AG04449 (cell line): ENCODE results near the gene NIPSNAP3A.
A peak's percentile ranks its signal among the peaks of the same experiment; 100 is the strongest.

Experiments used
- CTCF ChIA-PET: fragments of 350-600 bp; formaldehyde crosslinking; extraction: SDS; loops from one replicate; lab custom pipeline; 2021; ENCODE audit warnings: antibody characterized with exemption; lab: Yijun Ruan, JAX
- POLR2A ChIA-PET: fragments of 400-600, 350-600 bp; formaldehyde crosslinking; extraction: SDS; loops from one replicate; lab custom pipeline; 2020; ENCODE audit warnings: antibody characterized with exemption, inconsistent platforms; lab: Yijun Ruan, JAX
- DNase-seq: peaks from one replicate; pipeline ENCODE4 v3.0.0-alpha.2; 2010; ENCODE audit warnings: low read depth, low spot score
- H3K4me3 ChIP-seq: 2 replicates; pipeline ENCODE4 v1.5.1; 2011; ENCODE audit warnings: low read depth, mild to moderate bottlenecking, control low read depth, low read length
- TF ChIP-seq, protein P1 (sequence below): IDR thresholded peaks from one replicate; pipeline ENCODE4 v1.5.1; 2011; ENCODE audit warnings: mild to moderate bottlenecking, moderate library complexity, low read length, control low read depth, inconsistent platforms; ENCODE audit not compliant: insufficient read depth; ENCODE audit errors: missing control alignments

Gene NIPSNAP3A

DNA sequence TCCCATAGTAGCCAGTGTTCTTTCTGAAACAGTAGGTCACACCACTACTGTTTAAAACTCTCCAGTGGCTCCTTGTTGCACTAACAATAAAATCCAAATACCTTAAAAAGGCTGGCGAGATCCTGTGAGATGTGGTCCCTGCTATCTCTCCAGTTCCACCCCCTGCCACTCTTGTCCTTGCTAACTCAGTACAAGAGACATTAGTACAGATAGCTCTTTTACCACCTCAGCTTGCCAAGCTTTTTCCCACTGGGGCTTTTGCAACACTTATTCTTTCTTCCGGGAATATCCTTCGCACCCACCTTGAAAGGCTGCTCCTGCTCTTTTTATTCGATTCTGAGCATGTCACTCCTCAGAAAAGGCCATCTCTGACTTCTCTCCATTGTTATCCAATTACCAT lies 31.3 kb downstream of the NIPSNAP3A start:
- TF ChIP-seq, protein P1, sequence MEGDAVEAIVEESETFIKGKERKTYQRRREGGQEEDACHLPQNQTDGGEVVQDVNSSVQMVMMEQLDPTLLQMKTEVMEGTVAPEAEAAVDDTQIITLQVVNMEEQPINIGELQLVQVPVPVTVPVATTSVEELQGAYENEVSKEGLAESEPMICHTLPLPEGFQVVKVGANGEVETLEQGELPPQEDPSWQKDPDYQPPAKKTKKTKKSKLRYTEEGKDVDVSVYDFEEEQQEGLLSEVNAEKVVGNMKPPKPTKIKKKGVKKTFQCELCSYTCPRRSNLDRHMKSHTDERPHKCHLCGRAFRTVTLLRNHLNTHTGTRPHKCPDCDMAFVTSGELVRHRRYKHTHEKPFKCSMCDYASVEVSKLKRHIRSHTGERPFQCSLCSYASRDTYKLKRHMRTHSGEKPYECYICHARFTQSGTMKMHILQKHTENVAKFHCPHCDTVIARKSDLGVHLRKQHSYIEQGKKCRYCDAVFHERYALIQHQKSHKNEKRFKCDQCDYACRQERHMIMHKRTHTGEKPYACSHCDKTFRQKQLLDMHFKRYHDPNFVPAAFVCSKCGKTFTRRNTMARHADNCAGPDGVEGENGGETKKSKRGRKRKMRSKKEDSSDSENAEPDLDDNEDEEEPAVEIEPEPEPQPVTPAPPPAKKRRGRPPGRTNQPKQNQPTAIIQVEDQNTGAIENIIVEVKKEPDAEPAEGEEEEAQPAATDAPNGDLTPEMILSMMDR: no peak
- DNase-seq: no peak
- ChIA-PET CTCF (interaction anchor here (0.9 to 2.4 kb wide), 5 partner anchors 10 to 639 kb away, joined by 3 to 7 read pairs (median 5); no protein-coding TSS in a partner anchor), POLR2A (no interaction called here)
- H3K4me3 ChIP-seq: no peak overlapping the region

DNA sequence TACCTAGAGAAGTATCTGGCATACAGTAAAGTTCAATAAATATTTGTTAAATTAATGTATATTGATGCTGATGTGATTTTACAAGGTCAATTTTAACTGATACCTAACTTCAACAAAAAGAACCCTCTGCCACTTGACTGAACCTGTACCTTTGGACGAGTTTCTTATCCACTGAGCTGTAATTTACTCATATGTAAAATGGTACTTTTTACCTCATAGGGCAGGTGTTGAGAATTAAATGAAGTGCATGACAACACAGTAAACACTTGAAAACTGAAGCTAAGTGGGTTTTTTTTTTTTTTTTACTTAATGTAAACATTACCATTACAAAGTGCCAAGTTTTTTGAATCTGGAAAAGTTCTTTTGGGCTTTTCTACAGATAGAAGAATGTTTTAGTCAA lies 31.9 kb downstream of the NIPSNAP3A start:
- no peak for DNase-seq
- TF ChIP-seq, protein P1: no peak
- CTCF ChIA-PET: interaction anchor here (0.9 to 2.4 kb wide), 5 partner anchors 10 to 638 kb away, joined by 3 to 7 read pairs (median 6); no protein-coding TSS in a partner anchor
- POLR2A ChIA-PET: no interaction called here
- no peak overlapping the region for H3K4me3 ChIP-seq

DNA sequence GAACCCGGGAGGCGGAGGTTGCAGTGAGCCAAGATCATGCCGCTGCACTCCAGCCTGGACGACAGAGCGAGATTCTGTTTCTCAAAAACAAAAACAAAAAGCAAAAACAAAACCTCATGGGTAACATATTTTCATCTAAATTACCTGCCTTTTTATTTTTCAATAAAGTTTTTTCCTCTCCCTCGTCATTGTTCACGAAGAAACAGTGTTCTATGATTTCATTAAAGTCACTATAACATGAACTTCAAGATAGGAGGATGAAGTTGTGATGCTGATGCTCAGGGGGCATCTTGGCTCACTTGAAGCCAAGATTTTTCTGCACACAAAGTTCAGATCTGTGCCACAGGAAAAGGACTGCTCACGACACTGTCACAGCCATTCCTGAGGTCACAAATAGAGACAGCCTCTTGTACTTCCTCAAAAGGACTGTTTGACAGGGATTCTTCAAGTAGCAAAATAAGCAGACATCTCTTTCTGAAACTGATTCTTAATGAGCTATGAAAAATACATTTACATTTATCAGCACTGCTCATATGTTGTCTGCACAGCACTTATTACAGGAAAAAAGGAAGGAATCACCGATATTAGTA lies 32.6 kb downstream of the NIPSNAP3A start:
- DNase-seq: no peak
- TF ChIP-seq, protein P1: no peak
- CTCF ChIA-PET: interaction anchor here (0.7 to 2.4 kb wide), 16 partner anchors 10 to 638 kb away, joined by 3 to 14 read pairs (median 6); no protein-coding TSS in a partner anchor
- POLR2A ChIA-PET: no interaction called here
- no peak overlapping the region for H3K4me3 ChIP-seq

DNA sequence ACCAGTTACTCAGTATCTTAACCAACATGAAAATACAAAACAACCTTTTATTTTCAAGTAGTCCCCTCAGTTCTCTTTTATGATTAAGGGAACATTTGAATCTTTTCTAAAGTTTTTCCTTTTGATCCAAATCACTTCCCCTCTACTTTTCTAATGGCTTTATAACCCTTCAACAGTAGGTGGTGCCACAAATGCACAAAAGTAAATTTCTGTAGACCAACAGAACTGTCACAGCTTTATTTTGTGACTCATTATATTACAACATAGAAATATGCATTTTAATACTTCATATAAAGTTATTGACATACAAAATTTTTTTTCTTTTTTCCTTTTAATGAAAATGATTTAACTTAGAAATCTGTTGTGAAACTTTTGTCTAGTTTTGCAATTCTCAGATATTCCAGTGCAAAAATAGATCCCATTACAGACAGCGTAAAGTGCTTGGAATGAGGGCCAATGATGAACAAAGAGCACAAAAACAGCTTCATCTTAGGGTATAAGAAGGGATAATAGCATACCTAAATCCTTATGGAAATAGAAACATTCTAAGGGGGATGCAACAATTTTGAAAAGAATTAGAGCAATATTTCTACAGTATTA lies 33.4 kb downstream of the NIPSNAP3A start:
- no peak overlapping the region for H3K4me3 ChIP-seq
- CTCF ChIA-PET: interaction anchor here (0.6 to 2.4 kb wide), 18 partner anchors 8 to 637 kb away, joined by 3 to 14 read pairs (median 4); no protein-coding TSS in a partner anchor
- no peak for DNase-seq
- POLR2A ChIA-PET: no interaction called here
- TF ChIP-seq, protein P1: peak; percentile 36

DNA sequence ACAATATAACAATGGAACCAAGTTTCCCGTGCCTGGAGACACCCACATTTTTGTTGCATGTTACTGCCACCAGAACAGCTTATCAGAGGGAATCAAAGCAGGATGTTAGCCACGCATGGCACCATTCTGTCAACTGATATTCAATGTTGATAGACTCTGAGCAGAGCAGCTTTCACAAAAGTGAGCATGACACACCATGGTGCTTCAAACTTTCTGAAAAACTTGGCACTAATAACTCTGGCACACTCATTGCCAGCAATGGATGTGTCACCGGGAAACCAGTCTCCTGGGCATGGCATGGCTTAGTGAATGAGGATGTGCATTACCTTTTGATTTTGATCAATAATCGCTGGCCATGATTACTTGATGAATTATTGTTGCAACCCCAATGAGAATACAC lies 36.1 kb downstream of the NIPSNAP3A start:
- H3K4me3 ChIP-seq: no peak overlapping the region
- no peak for DNase-seq
- POLR2A ChIA-PET: no interaction called here
- CTCF ChIA-PET: interaction anchor here (0.8 to 1.5 kb wide), 2 partner anchors 80 to 632 kb away, joined by 3 to 7 read pairs; no protein-coding TSS in a partner anchor
- TF ChIP-seq, protein P1: no peak

DNA sequence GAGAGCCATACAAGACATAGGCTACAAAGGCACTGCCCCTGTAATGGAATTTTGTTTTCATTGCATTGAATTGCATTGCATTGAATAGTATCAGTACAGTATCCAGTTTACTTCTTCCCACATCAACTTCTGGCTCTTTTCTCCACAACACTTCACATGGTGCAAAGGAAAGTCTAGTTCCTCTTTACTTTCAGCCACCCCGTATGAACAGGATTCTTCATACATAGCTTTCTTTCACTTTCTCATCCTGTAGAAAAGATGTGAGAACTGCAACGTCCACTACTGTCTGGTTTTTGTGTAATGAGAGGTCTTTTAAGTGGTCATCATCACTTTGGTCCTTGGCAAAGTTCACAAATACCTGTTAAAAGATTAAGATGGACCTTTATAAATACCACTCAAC lies 36.6 kb downstream of the NIPSNAP3A start:
- no peak for DNase-seq
- ChIA-PET CTCF (no interaction called here), POLR2A (no interaction called here)
- no peak overlapping the region for H3K4me3 ChIP-seq
- TF ChIP-seq, protein P1: no peak
